GM20431 (cell line): ENCODE measurements around the gene STMN3.

Experiments
- in situ Hi-C: fragments of 300-500 bp; cut with MseI, MboI; formaldehyde crosslinking; loops from one replicate; pipeline ENCODE4 v1.15.0; 2020; ENCODE audit warnings: low sequenced_read_pairs; ENCODE audit not compliant: unreplicated experiment

The STMN3 gene

GRCh38 chr20:63693083-63693732 lies 40.0 kb upstream of the STMN3 start:
- in situ Hi-C loops, result no loop called here

- in situ Hi-C loops, result no loop called here
These were observed 39.3 kb upstream of the STMN3 start for GRCh38 chr20:63692436-63693082.

DNA sequence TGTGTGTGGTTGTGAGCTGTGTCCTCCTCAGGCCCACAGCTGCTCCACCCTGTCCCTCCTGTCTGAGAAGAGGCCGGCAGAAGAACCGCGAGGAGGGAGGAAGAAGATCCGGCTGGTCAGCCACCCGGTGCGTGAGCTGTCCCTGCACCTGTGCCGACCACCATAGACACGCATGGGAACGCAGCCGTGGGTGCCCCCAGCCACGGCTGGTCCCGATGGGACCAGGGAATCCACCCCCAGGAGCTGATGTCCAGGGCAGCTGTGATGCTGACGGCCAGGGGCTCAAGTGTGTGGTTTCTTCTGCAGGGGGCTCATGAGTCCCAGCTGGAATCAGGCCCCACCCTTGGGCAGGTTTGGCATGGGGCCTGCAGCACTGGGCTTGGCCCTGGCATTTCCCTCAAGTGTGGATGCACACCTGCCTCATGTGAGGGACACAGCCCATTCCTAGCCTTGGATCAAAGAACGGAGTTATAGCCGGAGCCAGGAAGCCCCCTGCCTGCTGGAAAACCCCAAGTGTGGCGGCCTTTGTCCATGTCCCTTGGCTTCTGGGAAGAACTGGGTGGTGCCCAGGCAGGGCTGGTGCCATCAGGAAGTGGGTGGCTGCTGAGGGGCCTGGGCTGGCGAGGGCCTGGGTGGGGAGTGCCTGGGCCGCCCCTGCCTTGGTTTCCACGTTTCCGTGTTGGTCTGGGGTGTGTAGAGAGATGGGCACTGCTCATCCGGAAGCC lies 38.6 kb upstream of the STMN3 start:
- in situ Hi-C loops, result no loop called here

DNA sequence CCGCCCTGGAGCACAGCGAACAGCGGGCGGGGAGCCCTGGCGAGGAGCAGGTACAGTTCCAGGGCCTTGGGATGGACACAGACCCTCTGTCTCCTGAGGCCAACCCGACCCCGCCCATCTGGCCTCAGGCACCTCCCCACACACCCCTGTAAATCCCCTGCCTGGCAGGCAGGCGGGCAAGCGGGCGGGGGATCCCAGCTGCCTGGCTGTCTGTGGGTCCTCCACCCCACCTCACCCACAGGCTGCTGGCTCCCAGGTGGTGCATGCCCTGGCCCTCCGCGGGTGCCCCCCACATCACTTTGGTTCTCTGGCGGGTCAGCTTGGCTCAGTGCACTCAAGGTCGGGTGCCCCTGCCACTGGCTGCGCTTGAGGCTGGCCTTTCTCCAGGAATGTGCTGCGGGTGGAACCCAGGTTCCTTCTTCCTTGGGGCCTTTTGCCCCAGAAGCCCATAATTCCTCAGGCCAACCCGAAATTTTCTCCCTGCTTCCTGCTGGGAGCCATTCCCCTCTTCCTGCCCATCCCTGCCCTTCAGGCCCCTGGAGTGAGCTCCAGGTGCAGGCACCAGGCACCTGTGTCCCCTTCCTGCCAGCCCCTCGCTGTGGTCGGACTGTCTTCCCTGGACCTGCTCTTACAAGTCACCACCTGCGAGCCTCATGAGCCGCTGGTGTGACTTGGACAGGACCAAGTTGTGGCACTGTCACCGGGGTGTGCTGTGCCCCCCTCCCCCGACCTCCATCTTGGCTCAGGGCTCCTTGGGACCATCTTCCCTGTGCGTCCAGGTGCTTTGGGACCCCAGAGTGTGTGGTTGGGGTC lies 37.9 kb upstream of the STMN3 start:
- in situ Hi-C loops, result no loop called here

GRCh38 chr20:63690003-63690897 lies 37.0 kb upstream of the STMN3 start:
- in situ Hi-C loops, result no loop called here

DNA sequence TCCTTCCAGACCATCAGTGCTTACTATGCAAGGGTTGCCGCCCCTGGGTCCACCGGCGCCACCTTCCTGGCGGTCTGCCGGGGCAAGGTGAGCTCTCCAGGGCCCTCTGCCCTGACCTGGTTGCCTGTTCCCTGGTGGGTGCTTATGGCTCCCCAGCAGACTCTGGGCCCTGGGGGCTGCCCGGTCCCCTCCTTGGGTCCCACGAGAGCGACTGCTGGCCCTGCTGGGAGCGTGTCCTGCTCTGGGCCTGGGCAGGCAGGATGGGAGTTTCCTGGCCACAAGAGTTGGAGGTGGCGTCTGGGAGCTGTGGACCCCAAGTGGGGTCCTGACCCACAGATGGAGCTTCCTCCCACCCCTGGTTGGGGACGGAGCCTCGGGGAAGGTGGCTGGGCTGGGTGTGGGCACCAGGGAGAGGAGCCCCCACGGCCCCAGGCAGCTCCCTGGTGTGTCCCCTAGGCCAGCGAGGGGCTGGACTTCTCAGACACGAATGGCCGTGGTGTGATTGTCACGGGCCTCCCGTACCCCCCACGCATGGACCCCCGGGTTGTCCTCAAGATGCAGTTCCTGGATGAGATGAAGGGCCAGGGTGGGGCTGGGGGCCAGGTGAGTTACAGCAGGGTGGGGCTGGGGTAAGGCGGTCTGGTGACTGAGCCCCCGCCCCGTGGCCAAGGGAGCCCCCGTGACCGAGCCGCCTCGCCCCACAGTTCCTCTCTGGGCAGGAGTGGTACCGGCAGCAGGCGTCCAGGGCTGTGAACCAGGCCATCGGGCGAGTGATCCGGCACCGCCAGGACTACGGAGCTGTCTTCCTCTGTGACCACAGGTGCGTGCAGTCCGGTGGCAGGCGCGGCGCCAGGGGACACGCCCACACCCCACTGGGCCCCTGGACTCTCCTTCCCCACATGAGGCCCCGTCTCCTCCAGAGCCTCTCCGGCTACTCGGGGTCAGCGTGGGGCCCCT lies 36.1 kb upstream of the STMN3 start:
- in situ Hi-C loops, result no loop called here

- in situ Hi-C loops, result no loop called here
These were observed 35.2 kb upstream of the STMN3 start for GRCh38 chr20:63688228-63689045.

- in situ Hi-C loops, result no loop called here
These were observed 34.4 kb upstream of the STMN3 start for GRCh38 chr20:63687419-63688178.

DNA sequence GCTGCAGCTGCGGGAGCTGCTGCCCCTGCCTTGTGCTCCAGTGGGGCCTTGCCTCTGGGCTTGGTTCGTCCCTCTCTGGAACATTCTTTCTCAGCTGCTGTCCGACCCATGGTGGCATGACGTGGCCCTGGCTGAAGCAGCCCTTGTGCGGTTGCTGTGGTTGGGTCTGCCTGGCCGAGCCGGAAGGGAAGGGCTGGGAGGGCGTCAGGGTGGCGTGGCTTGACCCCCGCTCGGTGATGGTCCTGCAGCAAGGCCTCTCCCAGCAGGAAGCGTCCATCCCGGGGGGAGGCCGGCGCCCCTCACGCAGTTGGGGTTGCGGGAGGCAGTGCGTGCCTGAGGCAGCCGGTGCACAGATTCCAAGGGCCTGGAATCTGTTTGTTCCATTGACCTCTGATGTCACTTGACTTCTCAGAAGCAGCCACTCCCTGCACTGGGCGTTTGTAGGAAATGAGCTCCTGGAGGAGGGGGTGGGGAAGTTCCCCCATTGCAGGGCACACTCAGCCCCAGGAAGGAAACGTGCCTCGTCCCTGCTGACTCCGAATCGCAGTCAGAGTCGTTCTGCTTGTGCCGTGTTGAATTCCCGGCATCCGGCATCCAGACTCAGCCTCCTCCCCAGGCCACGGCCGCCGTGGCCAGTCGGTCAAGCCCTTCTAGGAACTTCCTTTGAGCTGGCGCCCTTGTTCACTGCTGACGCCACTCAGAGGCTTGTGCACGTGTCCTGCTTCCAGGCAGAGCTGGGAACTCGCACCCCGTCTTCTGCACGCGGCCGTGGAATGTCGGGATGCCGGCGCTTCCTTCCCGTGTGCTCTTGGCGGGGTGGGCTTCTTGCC lies 33.5 kb upstream of the STMN3 start:
- in situ Hi-C loops, result no loop called here

DNA sequence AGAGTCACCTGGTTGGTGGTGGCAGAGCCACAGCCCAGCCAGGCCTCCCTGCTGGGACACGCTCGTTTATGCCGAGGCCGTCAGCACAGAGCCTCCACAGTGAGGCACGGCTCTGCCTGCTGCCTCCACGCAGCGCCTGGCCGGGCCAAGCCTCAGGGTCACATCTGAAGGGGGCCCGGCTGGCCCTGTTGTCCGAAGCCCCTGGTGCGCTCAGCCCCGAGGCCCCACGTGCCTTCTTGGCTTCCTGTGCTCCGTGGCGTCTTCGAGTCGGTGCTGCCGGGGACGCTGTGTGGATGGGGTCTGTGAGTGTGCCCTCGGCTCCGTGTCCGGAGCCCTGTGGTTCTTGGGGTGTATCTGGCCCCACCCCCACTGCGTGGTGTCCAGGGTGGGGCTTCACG lies 32.9 kb upstream of the STMN3 start:
- in situ Hi-C loops, result no loop called here

DNA sequence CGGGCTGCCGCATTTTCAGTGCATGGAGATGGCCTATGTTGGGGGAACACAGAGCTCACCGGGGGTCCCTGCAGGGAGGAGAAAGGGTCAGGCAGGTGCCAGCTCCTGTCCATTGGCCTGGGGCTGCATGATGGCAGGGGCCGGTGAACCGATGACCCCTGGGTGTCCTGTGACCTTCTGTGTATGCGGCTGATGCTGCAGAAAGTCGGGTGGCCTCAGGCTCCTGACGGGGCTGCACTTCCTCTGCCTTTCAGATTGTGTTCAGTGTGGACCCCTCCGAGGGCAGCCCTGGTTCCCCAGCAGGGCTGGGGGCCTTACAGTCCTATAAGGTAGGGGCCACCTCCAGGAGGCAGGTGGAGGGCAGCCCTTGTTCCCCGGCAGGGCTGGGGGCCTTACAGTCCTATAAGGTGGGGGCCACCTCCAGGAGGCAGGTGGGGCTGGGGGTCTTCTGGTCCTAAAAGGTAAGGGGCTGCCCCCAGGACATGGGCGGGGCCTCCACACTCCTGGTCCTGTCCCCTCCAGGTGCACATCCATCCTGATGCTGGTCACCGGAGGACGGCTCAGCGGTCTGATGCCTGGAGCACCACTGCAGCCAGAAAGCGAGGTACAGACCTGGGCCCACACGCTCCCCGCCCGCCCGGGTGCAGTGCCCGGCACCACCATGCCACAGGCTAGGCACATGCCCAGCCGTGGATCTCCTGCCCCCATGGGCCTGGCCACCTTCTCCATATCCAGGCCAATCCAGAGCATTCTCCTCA lies 32.2 kb upstream of the STMN3 start:
- in situ Hi-C loops, result no loop called here

DNA sequence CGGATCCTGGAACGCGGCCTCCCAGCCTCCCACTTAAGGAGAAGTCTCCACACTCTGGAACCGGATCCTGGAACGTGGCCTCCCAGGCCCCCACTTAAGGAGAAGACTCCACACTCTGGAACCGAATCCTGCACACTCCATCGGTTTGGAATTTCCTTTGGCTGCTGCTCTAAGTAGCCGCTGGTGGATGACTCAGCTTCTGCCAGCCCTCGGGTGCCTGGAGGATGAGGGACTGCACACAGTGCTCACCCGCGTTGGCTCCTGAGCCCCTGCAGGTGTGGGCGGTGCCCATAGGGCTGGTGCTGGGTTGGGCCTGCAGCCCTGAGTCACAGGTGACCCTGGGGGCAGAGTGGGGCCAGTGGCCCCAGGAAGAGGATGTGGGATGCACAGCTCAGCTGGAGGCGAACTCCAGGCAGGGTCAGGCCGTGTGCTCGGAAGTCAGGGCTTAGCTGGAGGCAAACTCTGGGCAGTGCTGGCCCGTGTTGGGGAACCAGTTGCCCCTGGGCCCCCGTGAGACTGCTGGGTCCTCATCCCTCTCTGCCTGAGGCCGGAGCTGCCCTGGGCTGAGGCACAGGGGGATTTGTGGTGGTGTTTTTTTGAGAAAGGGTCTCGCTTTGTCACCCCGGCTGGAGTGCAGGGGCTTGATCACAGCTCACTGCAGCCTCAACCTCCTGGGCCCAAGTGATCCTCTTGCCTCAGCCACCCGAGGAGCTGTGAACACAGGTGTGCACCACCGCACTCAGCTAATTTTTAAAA lies 29.3 kb upstream of the STMN3 start:
- in situ Hi-C loops, result no loop called here

- in situ Hi-C loops, result no loop called here
These were observed 28.5 kb upstream of the STMN3 start for GRCh38 chr20:63681609-63682142.

DNA sequence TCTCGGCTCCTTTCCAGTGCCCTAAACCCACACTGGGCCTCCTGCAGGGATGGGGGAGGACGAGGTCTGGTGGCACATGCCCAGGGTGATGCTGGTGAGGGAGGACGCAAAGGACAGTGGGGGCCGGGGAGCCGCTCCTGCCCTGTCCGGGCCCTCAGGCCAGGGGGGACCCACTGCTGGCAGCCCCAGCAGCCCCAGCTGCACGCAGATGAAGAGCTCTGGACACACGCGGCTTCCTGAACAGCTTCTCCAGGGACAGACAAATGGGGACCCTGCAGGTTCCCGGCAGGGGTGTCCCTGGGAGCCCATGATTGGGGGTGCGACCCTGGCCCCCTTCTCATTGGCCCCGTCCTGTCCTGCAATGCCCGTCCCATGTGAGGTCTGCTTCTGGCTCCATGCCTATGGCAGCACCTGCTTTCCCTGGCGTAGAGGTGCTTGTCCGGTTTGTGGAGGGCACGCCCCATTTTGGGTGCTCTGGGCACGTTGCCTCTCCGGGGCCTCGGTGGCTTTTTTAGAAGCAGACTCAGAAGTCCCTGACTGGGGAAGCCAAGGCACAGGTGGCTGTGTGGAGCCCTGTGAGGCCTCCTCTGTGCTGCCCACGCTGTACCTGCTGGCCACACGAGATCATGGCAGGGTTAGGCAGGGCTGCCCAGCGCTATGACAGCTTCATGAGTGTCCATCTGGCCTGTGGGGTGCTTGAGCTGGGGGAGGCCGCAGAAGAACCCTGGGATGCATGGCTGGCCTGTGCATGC lies 27.8 kb upstream of the STMN3 start:
- in situ Hi-C loops, result no loop called here
